ES-I3 (cell line): Measurements from ENCODE around the gene PLA2R1.
"Not testable (repeated sequence)": the region's sequence is repeated elsewhere in the genome, so short reads cannot be mapped to it uniquely, and the experiment has no call there.

ENCODE experiments used
- H3K36me3 ChIP-seq: 2 replicates; pipeline ENCODE4 v1.6.1; 2013; ENCODE audit warnings: mild to moderate bottlenecking, low read length, control low read depth, moderate library complexity; ENCODE audit not compliant: insufficient read depth
- H3K4me1 ChIP-seq: 2 replicates; pipeline ENCODE4 v1.6.1; 2013; ENCODE audit warnings: mild to moderate bottlenecking, control low read depth, low read length; ENCODE audit not compliant: insufficient read depth
- H3K9ac ChIP-seq: 2 replicates; pipeline ENCODE4 v1.6.1; 2013; ENCODE audit warnings: low read depth, mild to moderate bottlenecking, low read length, moderate library complexity
- H3K9me3 ChIP-seq: 2 replicates; pipeline ENCODE4 v1.6.1; 2013; ENCODE audit warnings: mild to moderate bottlenecking, low read length, moderate library complexity; ENCODE audit not compliant: control insufficient read depth, insufficient read depth

The PLA2R1 gene

DNA sequence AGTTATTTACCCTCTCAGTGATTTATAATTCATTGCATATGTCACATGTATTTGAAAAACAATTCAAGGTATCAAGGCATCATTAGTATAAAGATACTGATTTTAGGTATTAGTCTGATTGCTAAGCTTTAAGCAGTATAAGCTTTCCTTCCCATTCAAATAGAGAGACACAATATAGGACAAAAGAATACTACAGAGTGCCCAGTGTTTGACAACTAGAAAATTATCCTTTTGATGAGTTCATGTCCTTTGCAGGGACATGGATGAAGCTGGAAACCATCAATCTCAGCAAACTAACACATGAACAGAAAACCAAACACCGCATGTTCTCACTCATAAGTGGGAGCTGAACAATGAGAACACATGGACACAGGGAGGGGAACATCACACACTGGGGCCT, 91.9 kb downstream of the PLA2R1 start:
- not testable (repeated sequence) for H3K4me1 ChIP-seq, H3K36me3 ChIP-seq, H3K9ac ChIP-seq, H3K9me3 ChIP-seq

DNA sequence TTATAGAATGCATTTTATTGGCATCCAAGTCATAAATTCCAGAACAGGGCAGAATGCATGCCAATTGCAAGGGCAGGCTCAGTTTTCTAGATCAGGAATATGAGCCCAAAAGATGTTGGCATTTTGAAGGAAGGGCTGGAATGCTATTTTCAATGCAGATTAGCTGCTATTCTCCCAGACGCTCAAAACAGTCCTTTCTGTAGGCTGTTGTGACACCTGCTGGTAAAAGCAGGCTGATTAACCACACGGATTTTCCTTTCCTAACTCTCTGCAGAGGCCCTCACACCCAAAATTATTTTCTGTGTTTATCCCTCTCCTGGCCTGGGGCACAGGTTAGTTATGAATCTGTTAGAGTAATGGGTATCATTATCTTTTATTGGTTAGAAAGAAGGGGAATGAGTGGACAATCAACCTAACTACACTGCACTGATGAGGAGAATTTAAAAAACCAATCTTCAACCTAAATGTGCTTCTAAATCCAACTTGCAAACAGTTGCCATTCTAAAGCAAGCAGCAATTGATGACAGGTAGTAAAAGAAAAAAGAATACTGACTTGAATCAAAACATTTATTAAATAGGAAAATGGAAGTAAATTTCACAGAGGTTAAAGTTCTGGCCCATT, 94.0 kb downstream of the PLA2R1 start:
- no peaks in the 10 kb centered on the region for H3K36me3 ChIP-seq
- no peaks in the 10 kb centered on the region for H3K4me1 ChIP-seq
- no peaks in the 10 kb centered on the region for H3K9me3 ChIP-seq
- H3K9ac ChIP-seq, result no peak overlapping the region

DNA sequence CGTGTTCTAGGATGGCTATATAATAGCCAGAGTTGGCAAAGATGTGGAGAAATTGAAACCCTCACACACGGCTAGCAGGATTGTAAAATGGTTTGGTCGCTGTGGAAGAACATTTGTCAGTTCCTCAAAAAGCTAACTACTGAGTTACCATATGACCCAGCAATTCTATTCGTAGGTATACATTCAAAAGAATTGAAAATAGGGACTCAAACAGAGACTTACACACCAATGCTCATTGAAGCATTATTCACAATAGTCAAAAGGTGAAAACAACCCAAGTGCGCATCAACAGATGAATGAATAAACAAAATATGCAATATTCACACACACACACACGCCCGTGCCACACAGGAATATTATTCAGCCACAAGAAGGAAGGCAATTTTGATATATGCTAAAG, 98.7 kb downstream of the PLA2R1 start:
- Histone ChIP-seq H3K9me3 (no peaks in the 10 kb centered on the region), H3K9ac (no peak overlapping the region), H3K4me1 (peaks cover 14% of the 10 kb centered on the region), H3K36me3 (no peaks in the 10 kb centered on the region)

DNA sequence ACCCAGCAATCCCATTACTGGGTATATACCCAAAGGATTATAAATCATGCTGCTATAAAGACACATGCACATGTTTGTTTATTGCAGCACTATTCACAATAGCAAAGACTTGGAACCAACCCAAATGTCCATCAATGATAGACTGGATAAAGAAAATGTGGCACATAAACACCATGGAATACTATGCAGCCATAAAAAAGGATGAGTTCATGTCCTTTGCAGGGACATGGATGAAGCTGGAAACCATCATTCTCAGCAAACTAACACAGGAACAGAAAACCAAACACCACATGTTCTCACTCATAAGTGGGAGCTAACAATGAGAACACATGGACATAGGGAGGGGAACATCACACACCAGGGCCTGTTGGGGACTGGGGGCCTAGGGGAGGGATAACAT, 99.9 kb downstream of the PLA2R1 start:
- peaks cover 14% of the 10 kb centered on the region for H3K4me1 ChIP-seq
- H3K36me3 ChIP-seq, H3K9ac ChIP-seq, H3K9me3 ChIP-seq: not testable (repeated sequence)

DNA sequence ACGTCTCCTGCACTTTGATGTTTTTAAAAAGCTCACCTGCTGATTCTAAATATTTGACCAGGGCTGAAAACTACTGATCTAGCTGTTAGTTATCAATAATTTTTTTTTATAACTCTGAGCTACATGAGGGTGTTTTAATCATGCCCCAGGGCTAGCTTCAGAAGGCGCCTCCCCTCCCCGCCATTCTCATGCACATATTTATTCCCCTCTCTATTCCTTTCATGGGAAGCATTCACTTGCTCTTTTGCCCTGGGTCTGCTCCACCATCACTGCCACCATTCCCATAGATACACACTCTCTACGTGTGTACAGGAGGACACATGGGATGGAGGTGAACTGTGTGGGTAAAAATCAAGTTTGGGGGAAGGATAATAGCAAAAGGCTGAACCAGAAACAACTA, 101.0 kb downstream of the PLA2R1 start:
- Histone ChIP-seq H3K9me3 (no peaks in the 10 kb centered on the region), H3K36me3 (no peaks in the 10 kb centered on the region; the same call in 1 of the 2 replicates), H3K9ac (no peak overlapping the region), H3K4me1 (peaks cover 14% of the 10 kb centered on the region)

DNA sequence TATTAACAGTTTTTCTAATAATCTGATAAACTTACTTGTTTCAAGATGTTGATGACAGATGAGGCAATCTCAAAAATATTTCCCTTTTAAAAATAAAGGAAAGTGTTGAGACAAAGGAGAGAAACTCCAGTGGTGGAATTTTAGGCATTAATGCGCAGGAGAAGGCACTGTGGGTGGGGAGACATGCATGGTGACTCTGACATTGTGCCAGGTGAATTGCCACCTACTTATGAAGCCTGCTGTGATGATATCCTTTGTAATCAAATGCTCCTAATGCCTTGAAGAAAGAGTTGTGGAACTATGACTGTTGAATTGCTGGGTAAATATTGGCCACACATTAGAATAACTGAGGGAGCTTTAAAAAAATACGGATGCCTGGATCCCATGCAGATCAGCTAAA, 101.4 kb downstream of the PLA2R1 start:
- no peaks in the 10 kb centered on the region; the same call in 1 of the 2 replicates for H3K36me3 ChIP-seq
- no peak overlapping the region for H3K9ac ChIP-seq
- H3K4me1 ChIP-seq, result peaks cover 14% of the 10 kb centered on the region
- no peaks in the 10 kb centered on the region for H3K9me3 ChIP-seq

DNA sequence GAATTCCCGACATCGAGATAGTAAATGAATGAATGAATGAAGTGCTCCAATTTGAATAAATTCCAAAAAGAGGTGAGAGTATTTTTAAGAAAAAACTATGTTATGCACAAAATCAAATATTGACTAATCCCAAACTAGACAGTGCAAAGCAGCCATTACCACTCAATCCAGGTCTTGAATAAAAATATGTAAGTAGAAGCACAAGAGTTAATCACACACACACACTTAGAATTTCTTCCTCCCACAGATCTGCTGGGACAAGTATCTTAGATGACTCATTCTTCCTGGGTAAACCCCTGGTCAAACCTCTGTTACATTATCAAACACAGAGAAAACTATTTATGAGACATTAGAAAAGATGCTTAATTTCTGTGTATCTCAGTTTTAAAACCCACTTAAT, 102.0 kb downstream of the PLA2R1 start:
- H3K4me1 ChIP-seq, result peaks cover 14% of the 10 kb centered on the region
- H3K9me3 ChIP-seq, result no peaks in the 10 kb centered on the region
- H3K36me3 ChIP-seq, result no peaks in the 10 kb centered on the region; the same call in 1 of the 2 replicates
- no peak overlapping the region for H3K9ac ChIP-seq

DNA sequence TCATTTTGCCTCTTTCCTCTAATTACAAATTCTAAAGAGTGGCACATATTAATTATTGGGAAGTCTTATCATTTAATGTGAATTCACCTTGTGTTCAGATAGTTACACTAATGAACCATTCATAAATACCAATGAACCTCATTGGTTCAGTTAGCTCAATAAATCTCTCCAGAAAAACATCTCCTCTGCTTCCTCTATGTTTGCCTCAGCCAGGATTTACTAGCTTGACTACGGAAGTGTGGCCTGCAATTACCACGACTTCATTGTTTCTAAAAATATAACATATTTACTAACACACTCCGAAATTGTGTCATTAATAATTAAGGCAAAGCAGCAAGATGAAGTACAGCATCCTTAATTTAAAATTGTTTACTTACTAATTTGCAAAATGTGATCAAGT, 103.3 kb downstream of the PLA2R1 start:
- Histone ChIP-seq H3K36me3 (no peaks in the 10 kb centered on the region; the same call in 1 of the 2 replicates), H3K4me1 (peaks cover 14% of the 10 kb centered on the region), H3K9ac (no peak overlapping the region), H3K9me3 (no peaks in the 10 kb centered on the region)

DNA sequence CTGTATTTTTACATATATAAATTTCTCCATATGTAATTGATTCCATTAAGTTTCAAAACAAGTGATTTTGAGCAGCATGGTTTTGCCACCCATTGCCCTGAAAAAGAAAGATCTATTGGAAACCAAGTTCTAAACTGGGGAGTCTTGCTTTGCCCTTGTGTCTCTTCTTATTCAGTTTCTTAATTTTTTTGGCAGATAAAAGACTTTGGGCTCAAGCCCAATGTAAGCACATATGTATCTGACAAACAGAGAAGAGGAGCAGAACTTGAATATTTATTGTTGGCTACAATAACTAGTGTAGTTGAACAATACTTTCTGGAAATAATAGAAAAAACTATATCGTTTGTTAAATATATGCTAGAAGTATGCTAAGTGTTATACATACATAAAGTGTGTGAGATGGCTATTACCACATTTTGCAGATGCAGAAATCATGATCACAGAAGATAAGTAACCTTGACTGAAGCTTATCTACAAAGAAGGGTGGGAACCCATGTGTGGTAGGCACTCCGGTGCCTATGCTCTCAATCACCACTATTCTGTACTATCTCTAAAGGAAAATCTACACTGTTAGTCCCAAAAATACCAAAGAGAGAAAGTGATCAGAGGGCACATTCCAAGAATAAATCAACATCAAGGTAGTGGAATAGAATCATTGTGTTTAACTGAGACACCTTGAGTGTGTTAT, 109.1 kb downstream of the PLA2R1 start:
- Histone ChIP-seq H3K9ac (no peak overlapping the region), H3K4me1 (no peaks in the 10 kb centered on the region), H3K36me3 (no peaks in the 10 kb centered on the region; the same call in 1 of the 2 replicates), H3K9me3 (no peaks in the 10 kb centered on the region)

DNA sequence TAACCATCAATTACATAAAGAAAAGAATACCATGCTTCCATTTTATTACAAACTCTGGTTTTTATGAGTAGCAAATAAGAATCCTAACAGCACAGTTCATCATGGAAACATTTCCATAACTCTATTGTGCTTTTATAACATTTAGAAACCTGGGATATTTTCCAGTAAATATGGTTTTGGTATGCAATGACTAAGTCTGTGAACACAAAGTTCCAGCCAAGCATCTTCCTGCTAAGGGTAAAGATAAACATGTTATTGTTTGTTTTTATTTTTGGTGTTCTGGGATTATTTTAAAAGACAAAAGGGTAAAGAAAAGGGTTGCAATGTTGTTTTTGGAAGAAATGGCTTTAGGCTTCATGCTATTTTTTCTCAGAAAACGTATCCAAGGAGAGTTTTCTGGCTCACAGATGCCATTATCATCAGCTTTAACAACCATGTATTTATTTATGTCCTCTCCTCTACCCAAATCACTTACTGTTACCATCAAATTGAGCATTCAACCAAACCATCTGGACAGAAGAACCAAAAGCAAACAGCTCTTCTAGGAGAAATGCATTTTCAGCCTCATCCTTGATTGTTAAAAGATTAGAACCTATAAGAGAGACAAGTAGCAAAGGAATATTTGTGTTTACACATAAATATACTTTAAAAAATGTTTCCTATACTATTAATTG, 116.0 kb downstream of the PLA2R1 start:
- no peak overlapping the region for H3K9ac ChIP-seq
- H3K4me1 ChIP-seq, result peaks cover 5% of the 10 kb centered on the region; the same call in 1 of the 2 replicates
- no peaks in the 10 kb centered on the region for H3K36me3 ChIP-seq
- H3K9me3 ChIP-seq, result no peaks in the 10 kb centered on the region

DNA sequence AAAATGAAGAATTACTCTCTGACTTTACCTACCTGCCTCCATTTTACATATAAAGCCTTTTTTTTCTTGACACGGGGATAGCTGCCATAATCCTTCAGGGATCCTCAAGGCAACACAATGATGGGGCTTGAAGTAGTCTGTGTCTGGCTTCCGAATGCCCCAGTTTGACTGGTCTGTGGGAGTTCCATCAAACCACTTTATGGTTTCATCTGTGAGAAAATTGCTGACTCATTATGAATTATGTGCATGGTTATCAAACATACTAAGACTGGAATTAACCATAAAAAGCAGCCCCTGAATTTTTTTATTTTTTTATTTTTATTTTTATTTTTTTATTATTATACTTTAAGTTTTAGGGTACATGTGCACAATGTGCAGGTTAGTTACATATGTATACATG, 117.5 kb downstream of the PLA2R1 start:
- H3K9ac ChIP-seq, result no peak overlapping the region
- peaks cover 5% of the 10 kb centered on the region; the same call in 1 of the 2 replicates for H3K4me1 ChIP-seq
- no peaks in the 10 kb centered on the region for H3K9me3 ChIP-seq
- H3K36me3 ChIP-seq, result no peaks in the 10 kb centered on the region

DNA sequence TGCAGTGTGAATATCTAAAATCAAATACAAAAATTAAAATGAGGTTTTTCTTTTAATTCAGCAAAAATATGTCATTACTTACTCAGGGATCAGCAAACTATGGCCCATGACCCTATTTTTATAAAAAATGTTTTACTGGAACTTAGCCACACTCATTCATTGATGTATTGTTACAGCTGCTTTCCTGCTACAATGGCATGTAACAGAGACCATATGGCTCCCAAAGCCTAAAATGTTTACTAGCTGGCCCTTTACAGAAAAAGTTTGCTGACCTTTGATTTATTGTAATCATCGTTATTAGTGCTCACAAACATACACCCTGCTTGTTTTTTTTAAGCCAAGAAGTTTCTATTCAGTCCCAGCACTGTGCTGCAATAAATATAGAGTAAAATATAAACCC, 120.3 kb downstream of the PLA2R1 start:
- H3K9me3 ChIP-seq, result no peaks in the 10 kb centered on the region
- H3K36me3 ChIP-seq, result no peaks in the 10 kb centered on the region
- no peak overlapping the region for H3K9ac ChIP-seq
- no peaks in the 10 kb centered on the region for H3K4me1 ChIP-seq

DNA sequence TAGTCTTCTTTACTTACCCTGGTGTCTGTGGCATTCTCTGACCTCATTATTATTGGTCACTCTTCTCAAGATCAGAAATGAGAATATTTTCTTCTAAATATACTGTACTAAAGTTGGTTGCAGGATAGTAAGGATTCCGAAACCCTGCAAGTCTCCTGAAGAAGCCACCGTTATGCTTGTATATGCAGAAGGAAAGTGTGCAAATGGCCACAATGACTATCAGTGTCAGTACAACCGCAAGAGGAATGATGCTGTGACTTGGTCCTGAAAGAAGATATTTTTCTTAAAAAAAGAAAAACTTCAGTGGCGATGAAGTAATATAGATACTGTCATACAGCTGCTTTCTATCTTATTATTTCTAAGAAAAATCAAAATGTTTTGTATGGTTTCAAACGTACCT, 120.7 kb downstream of the PLA2R1 start:
- H3K4me1 ChIP-seq, result no peaks in the 10 kb centered on the region

DNA sequence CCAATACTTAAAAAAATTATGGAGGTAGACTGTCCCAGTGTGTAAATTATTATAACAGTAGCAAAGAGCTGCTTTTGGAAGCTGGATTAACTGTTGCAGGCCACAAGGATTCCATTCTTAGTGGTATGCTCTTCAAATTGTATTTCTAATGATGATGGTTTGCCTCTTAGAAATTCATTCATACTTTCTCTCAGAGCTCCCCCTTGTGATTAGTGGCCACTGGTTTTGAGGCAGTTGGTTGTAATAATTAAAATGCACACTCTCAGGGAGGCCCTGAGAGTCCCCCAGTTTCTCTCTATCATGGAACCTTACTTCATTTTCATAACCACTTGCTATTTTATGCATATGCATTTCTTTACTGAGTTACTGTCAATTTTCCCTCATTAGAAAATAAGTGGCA, 122.5 kb downstream of the PLA2R1 start:
- Histone ChIP-seq H3K4me1 (no peaks in the 10 kb centered on the region), H3K9ac (no peak overlapping the region), H3K9me3 (no peaks in the 10 kb centered on the region), H3K36me3 (no peaks in the 10 kb centered on the region)

More for the DNA sequence above, 120.7 kb downstream of the PLA2R1 start:
- Histone ChIP-seq H3K9ac (no peak overlapping the region), H3K36me3 (no peaks in the 10 kb centered on the region), H3K9me3 (no peaks in the 10 kb centered on the region)

DNA sequence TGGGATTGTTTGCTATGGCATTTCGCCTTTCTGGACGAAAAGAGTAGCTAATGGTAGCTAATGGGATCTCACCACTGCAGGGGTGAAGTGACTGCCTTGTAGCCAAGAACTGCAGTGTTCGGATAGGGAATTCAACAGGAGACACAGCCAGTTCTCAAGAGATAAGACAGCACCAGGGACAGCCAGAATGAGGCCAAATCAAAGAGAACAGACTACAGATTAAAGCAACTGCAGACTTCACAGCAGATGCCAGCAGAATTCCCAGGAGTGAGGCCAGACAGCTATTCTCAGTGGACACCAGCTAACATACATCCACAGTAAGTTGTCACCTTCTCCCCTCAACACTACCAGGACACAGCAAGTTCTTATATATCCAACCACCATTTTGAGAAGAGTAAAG, 124.0 kb downstream of the PLA2R1 start:
- no peaks in the 10 kb centered on the region for H3K36me3 ChIP-seq
- H3K4me1 ChIP-seq, result no peaks in the 10 kb centered on the region
- no peak overlapping the region for H3K9ac ChIP-seq
- H3K9me3 ChIP-seq, result no peaks in the 10 kb centered on the region
